Bronchial epithelial cell (primary cell): ENCODE data around the gene ATP6V0D1. TPM values are rescaled to one million over a fixed set of nuclear protein-coding genes. Genes with fewer than 3 reads are reported as not detected.
A peak's percentile ranks its signal among the peaks of the same experiment; 100 is the strongest.

Experiments
- DNase-seq: peaks from one replicate; pipeline ENCODE4 v3.0.0-alpha.2; 2010; ENCODE audit warnings: low read depth
- FAIRE-seq: peaks from 2 replicates; lab custom pipeline; 2011; peaks lifted over from hg19 to GRCh38; lab: Jason Lieb, UNC
- H3K27me3 ChIP-seq: 2 replicates; pipeline ENCODE4 v1.5.1; 2011; ENCODE audit warnings: low read length; ENCODE audit not compliant: control insufficient read depth, insufficient read depth
- H3K36me3 ChIP-seq: 2 replicates; pipeline ENCODE4 v1.5.1; 2011; ENCODE audit warnings: low read length; ENCODE audit not compliant: control insufficient read depth, insufficient read depth
- H3K4me3 ChIP-seq: 2 replicates; pipeline ENCODE4 v1.5.1; 2011; ENCODE audit warnings: mild to moderate bottlenecking, low read depth, low read length, control low read depth
- CTCF ChIP-seq: IDR thresholded peaks from 2 replicates; pipeline ENCODE4 v1.5.1; 2011; ENCODE audit warnings: mild to moderate bottlenecking, moderate library complexity, low read length, control low read depth, inconsistent platforms; ENCODE audit not compliant: insufficient read depth, severe bottlenecking
- total RNA-seq: library from RNA; depleted of rRNA; stranded (reverse); fragments of >200 nt; gene quantifications from 2 replicates; pipeline ENCODE4 v1.2.1, GENCODE V29; 2014

ATP6V0D1 gene
- total RNA-seq, 1 donor from 2014 or later = 78.2 TPM

GRCh38 chr16:67444259-67445125, 36.5 kb downstream of the ATP6V0D1 start:
- FAIRE-seq (no peak), DNase-seq (no peak)
- TF ChIP-seq CTCF = no peak
- Histone ChIP-seq H3K27me3 (no peaks in the 10 kb centered on the region), H3K36me3 (peaks cover 22% of the 10 kb centered on the region), H3K4me3 (no peak overlapping the region)

GRCh38 chr16:67443265-67443664, 37.7 kb downstream of the ATP6V0D1 start:
- TF ChIP-seq CTCF = no peak
- FAIRE-seq = no peak
- DNase-seq = no peak
- Histone ChIP-seq H3K4me3 (no peak overlapping the region), H3K36me3 (peaks cover 28% of the 10 kb centered on the region), H3K27me3 (no peaks in the 10 kb centered on the region)

- TF ChIP-seq CTCF = no peak
- FAIRE-seq = peak; percentile 7
- Histone ChIP-seq H3K27me3 (no peaks in the 10 kb centered on the region), H3K36me3 (peaks cover 30% of the 10 kb centered on the region), H3K4me3 (no peak overlapping the region)
- no peak for DNase-seq
Observed at GRCh38 chr16:67442581-67443255, 38.2 kb downstream of the ATP6V0D1 start.

GRCh38 chr16:67441907-67442306, 39.0 kb downstream of the ATP6V0D1 start:
- FAIRE-seq (no peak), DNase-seq (no peak)
- H3K36me3 ChIP-seq = peaks cover 25% of the 10 kb centered on the region
- no peak overlapping the region for H3K4me3 ChIP-seq
- H3K27me3 ChIP-seq = no peaks in the 10 kb centered on the region
- TF ChIP-seq CTCF = no peak

GRCh38 chr16:67441271-67441753, 39.6 kb downstream of the ATP6V0D1 start:
- FAIRE-seq (no peak), DNase-seq (no peak)
- Histone ChIP-seq H3K27me3 (no peaks in the 10 kb centered on the region), H3K36me3 (peaks cover 26% of the 10 kb centered on the region), H3K4me3 (no peak overlapping the region)
- no peak for TF ChIP-seq CTCF
